ENCODE results near the gene FOXN3.

FOXN3 gene

DNA sequence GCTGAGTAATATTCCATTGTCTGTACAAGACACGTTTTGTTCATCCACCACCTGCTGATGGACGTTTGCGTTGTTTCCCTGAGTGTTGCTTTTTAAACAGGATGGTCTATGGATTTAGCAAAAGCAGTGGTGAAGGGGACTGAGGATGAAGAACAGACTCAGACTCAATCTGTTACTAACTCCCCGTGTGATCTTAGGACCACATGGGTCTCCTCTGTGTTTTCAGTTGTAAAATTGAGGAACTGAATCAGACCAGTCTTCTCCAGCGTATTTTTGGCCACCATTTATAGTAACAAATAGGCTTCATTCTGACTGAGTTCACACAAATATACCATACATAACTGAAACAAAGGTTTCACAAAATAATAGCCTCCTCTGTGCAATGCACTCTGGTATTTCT, 85.6 kb downstream of the FOXN3 start:
- DNase-seq (ENCODE audit: low spot score): no peak

DNA sequence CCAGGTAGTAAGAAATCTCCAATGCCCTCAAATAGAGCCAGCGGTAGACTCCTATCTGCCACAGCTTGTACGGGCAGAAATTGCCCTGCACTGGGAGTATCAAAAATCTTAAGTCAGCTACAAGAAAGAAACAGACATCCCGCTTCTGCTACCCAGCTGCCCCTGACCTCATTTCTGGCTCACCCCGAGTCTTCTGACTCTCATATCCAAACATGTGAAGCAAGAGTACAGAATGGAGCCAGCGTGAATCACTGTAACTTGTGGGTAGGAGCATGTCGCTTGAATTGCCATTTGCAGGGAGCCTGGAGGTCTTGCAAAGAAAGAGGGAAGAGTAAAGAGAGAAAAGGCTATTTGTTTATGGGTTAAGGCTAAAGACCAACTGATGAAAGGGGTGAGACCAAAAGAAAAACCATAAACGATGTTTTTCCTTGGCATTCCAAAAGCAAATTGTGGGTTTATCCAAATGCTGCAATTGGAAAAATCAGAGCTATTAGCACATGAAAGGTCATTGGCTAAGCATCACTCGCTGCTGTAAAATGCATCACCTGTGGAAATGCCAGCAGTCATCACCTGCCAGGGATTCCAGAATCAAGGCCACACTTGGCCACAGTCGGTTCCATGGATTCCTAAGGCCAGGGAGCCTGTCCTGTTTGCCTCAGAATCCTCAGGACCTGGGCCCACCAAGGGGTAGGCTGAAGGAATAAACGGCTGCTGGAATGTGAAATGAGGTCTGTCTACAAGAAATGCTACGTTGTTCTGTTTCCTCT, 86.6 kb downstream of the FOXN3 start:
- no peak for DNase-seq (ENCODE audit: low spot score)

DNA sequence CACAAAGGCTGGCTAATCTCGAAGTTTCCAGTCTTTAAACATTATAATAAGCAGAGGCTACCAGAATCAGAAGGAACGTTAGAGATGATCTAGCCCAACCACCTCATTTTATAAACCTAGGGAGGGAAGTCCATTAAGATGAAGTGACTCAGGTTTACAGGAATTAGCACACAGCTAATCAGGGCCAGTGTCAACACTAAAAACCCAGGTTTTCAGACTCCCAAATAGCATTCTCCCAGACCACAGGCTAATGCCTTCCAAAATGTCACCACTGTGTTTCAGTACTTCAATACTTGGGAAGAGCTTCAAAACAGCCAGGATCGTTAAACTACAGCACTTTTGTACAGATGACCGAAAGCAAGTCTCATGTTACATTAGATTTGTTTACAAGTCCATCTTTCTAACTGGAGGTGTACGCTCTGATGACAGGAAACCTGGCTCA, 89.2 kb downstream of the FOXN3 start:
- DNase-seq (ENCODE audit: low spot score): no peak

DNA sequence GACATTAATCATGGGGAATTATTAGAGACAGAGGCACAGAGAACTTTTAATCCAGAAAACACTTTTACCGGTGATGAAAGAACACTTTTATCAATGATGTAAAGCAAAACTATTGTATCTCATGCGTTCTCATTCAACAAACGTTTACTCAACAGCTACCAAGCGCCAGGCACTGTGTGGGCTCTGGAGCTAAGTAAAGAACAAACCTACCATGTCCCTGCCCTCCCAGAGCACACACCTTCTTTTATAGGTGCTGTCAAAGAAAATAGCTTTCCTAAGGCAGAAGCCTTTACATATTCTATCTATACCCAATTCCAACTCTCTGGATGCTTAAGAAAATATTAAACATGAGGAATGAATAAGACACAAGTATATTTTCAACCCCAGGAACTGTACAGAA, 91.1 kb downstream of the FOXN3 start:
- DNase-seq (ENCODE audit: low spot score): no peak

DNA sequence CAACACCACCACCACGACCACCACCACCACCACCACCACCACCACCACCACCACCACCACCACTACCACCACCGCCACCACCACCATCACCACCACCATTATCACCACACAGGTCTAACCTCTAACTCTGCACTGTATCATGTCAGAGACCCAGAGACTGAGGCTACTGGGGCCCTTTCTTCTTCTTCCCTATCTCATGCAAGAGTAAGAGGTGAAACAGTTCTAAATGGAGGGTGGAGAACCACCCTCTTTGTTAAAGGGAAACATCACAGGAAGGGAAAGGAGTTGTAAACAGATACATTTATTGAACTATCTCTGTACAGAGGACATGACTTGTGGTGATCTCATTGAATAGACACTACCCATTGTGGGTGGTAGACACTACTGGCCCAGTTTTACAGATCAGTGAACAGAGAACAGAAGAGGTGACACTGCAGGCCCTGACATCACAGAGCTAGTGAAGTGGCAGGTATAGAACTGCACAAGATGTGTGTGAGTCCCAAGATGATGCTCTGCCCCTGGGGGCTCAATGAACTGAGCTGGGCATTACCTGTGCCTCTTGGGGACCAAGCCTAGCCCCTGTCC, 91.6 kb downstream of the FOXN3 start:
- no peak for DNase-seq (ENCODE audit: low spot score)

DNA sequence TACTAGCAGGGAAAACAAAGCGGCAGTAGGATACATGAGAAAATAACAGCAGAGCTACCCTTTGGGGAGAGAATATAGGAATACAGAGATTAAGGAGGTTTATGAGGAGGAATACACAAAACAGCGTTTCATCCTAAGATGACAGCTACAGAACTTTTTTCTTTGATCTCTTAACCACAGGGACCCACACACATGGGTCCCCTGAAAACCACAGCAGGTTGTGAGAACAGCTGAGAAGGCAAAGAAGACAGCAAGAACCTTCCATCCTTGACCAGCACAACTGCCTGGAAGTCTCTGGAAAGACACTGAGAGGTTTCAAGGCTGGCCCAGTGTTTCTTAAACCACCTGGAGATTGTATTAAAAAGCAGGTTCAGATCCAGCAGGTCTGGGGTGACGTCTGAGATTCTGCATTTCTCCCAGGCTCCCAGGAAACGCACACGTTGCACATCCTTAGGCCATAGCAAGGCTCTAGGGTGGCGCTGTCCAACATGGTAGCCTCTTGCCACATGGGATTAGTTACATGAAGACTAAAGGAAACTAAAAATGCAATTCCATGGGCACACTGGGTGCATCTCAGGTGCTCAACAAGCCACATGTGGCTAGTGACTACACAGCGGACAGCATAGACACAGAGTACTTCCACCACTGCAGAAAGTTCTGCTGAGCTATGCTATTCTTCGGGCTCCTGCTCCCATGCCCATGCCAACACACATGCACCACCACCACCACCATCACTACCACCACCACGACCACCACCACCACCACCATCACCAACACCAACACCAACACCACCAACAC, 92.3 kb downstream of the FOXN3 start:
- no peak for DNase-seq (ENCODE audit: low spot score)

DNA sequence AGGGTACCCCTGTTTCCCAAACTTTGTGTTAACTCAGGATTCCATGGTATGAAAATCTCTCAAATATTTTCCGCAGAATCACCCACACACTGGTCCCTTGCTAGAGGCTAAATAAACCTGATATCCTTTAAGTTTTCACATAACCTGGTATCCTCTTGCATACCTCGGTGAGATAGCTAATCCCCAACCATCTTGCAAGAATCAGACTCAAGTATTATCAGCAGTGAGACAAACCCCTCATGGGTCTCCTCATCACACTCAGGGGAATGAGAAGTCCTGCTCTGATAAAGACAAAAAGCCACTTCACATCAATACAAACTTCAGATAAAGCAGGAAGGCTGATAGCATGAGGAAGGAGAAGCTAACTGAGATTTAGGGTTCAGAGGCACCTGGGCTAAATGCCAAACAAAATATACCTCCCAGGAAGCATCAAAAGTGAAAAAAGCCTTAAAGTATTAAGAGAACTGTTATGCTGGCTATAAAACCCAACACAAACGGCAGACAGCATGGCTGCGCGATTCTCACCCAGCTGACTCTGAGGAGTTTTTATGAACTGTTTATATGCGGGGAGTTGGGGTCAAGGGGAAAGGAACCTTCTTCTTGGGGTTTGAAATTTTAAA, 96.5 kb downstream of the FOXN3 start:
- no peak for DNase-seq (ENCODE audit: low spot score)

DNA sequence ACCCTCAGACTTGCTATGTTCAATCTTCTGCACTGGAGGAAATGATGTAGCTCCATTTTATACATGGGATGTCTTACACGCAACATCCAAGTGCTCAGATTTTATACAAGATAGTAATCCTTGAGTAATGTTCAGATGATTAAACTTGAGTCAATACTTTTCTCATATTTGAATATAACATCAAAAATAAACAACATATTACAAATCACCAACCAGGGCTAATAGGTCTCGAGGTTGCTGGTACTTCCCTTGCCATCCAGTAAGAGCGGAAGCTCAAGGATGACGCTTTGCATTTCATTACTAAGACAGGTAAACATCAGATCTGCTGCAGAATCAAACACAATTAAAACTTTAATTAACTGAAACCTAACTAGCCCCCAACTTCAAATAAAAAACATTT, 97.3 kb downstream of the FOXN3 start:
- no peak for DNase-seq (ENCODE audit: low spot score)

DNA sequence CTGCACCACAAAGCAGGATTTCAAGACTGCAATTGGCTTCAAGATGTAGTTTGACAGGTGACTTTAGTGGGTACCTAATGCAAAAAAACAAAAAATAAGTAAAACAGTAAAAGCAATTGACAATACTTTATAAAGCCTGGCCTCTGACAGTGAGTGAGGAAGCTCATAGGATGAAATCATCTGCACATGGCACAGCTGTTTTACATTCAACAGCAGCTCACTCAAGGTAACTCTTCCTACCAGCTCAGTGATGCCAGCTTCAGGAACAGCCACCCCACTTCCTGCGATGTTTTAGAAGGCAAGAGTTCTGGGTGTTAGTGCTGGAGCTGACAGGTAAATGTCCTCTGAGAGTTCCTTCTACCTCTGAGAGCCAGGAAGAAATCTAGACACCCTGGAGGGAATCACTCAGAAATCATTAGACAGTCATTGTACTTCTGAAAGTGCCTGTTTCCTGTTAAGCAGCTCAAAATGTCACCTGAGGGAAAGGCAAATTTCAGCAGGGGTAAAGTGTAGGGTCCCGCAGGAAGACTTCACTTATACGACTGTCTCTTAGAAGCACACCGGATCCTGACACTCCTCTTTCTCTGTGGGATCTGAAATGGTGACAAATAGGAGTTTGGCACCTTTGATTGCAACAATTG, 99.9 kb downstream of the FOXN3 start:
- DNase-seq (ENCODE audit: low spot score): no peak

DNA sequence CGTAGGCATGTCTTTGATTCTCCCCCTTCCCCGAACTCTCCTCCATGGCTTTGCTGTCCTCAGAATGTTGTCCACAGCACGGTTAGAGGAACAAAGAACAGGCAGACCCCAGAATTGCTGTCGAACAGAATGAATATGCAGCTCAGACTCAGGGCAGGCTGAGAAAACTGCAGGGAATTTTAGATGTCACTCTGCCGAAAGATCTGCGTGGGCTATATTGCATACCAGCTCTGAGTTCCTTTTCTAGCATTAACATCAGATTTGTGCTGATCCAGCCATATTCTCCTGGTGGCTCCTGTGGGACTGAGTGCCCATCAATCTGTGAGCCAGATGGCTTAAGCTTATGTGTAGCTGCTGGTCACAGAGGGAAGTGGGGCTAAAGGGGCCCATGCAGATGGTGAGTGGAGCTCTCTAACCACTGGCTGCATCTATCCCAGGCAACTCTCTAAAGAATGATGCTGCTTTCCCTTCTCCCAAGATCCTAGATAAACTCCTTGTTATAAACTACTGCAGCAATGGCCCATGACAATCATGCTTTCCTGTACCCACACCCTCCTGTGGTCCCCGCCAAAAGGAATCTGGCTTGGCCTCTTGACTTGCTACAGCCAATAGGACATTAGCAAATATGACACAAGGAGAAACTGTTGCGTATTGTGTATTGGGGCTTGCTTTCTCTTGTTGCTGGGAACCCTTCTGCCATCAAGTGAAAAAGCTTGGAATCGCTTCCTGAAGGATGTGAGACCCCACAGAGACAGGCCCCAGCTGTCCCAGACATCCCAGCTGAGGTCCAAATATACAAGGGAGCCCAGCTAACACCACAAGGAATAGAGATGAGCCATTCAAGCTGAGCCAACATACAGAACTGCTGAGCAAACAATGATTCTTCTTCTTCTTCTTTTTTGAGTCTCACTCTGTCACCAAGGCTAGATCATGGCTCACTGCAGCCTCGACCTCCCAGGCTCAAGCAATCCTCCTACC, 101.3 kb downstream of the FOXN3 start:
- no peak for DNase-seq (ENCODE audit: low spot score)

DNA sequence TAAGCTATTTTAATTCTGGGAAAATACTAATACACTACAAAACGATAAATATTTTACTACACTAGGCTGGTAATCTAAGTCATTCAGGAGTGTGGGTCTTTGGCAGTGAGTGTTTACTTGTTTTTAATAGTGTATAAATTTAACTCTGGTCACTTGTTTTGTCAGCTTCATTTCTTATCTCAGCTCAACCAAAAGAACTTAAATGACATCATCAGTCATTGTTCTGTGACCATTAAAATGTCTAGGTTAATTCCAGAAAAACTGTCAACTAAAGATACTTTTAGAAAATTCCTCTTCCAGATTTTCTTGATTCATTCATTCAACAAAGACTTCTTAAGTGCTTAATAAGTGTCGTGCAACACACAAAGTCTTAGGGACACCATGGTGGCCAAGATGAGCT, 102.8 kb downstream of the FOXN3 start:
- DNase-seq (ENCODE audit: low spot score): no peak

DNA sequence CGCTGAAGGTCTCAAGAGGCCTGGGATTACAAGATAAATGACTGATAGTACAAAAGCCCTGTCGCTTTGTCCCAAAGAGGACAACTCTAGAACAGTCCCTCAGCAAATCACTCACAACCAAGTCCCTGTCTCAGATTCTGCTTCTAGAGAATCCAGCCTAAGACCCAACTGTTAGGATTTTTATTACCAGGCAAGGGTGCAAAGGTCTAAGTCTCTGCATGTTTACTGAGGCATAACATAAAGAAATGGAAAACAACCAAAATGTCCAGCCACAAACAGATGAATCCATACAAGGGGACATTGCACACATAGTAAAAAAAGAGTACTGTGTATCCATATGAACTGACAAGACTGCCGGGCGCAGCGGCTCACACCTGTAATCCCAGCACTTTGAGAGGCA, 104.1 kb downstream of the FOXN3 start:
- DNase-seq (ENCODE audit: low spot score): no peak

DNA sequence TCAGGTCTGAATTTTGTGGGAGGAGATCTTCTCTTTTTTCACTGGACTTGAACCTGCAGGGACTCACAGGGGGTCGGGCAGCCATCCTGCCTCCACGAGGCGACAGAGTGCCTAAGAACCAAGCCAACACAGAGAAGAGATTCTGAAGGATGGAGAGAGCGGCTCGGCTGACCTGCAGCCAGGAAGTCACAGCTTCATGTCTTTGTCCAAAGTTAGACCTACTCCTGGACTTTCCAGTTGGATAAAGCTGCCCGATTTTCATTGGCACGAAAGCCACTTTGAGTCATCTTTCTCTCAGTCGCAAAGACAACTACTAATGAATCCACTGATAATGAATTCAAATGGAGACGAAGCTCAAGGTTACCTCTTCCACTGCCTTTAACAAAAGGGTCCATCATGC, 106.8 kb downstream of the FOXN3 start:
- no peak for DNase-seq (ENCODE audit: low spot score)

DNA sequence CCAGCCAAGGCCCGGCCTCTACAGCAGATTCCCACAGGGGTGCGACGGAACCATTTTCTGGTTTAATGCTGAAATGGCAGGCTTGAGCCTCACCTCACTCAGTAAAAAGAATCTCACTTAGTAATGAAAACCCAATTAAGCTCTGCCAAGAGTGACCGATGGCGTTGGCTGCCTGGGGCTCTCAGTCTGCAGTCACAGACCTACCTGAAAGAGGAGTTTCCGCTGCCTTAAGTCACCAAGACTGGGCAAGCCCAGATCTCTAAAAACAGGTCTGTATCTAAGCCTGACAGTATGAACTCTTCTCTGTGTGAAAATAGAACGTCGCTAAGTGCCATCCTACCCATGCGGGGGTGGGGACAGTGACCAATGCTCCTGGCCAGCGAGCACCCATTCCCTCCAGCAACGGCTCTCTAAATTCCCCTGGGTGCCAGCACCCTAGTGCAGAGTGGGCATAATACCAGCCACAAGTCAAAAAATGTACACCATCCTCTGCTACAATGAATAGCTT, 107.3 kb downstream of the FOXN3 start:
- no peak for DNase-seq (ENCODE audit: low spot score)

DNA sequence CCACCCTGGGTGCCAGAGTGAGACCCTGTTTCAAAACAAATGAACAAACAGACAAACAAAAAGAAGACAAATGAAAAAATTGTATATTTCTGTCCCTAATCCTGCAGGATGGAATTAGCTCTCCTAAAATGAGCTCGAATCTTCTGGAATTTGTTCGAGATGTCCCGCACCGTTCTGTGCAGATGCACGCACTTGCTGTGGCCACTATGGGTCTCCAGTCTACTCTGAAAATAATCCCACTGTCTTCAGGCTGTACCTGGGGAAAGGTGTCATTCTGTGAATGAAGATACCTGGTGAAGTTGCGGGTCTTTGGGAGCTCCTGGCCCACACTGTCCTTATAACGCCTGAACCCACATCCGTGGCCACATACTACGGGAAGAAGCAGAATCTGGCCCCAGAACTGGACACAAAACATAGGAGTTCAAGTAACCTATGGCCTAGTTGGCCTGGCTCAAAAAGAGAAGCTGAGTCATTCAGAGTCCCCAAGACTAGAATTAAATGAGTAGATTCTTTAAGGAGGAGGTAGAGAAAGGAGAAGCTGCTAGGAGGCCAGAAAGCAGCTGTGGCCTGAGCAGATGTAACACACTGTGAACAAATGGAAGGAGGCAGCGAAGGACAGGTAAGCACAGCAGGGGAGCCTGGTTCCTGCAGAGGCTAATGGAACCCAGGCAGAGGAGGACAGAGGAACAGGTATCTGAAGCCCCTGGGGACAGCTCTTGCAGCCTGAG, 108.6 kb downstream of the FOXN3 start:
- no peak for DNase-seq (ENCODE audit: low spot score)

DNA sequence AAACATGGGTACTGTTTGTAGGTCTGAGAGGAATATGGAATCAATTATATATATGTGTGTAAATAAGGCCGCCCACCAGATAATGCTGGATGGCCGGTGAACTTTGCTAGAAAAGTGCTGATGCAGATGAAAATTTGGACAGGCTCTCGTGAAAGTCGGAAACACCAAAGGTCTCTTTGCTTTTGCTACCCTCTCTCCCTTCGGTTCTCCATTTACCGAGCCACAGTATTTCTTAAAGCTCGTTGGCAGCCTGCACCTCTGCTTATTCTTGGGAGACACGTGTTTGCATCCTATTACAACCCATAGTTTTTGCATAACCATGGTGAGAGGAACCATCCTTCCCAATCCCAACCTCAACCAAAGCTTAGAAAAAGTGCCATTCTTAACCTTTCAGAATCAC, 109.6 kb downstream of the FOXN3 start:
- no peak for DNase-seq (ENCODE audit: low spot score)

DNA sequence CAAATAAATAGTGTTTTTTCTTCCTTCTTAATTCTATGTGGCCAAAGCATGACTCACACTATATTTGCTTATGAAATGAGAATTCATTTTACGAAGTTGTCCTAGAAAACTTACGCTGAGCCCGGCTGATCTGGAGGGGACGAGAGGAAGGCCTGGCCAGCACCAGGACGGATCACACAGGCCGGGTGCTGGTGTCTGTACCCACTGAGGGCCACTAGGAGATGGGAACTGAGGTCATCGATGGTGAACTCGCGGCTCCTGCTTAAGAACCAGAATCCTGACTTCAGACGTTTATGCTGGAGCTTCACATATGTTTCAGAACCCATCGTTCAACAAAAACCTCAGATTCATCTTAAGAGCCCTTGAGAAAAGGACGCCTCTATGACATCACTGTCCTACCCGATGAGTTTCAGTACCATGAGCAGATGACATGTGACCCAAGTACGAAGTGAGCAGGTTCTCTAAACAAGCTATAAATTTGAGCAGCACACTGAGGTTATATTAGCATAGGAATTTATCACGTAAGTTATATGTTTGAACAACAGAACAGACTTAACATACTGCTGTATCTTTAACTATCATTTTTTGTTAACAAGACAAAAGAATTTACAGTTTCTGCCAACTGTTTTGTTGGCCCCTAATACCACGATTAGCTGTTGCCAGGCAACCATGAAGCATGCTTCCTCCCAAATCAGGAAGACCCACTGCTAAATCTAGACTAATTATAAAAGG, 111.9 kb downstream of the FOXN3 start:
- no peak for DNase-seq (ENCODE audit: low spot score)

DNA sequence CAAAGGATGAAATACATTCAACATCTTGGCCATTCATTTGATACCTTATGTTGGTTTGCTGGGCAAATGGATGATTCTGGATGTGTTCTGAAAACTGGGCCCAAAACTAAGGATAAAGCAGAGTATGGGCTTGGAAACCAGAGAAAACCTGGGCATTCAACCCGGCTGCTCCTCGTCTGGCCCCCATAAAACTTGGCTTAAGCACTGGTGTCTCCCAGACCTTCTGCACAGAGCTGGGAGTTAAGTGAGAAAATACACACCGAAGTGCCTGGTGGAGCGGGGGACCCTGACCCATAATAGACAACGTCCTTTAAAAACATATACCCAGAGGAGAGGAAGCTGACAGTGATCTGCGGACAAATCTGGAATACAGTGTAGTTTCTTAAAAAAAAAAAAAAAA, 112.5 kb downstream of the FOXN3 start:
- DNase-seq (ENCODE audit: low spot score): no peak

All from COLO829 (cell line).